Measurements from ENCODE around the gene ZDHHC17. TPM values are rescaled to one million over a fixed set of nuclear protein-coding genes. Genes with fewer than 3 reads are reported as not detected.

ZDHHC17 gene
- total RNA-seq, 1 donor from 2014 or later = 70.8 TPM

GRCh38 chr12:76781321-76781720, 17.4 kb downstream of the ZDHHC17 start:
- Mint-ChIP-seq H3K4me3 (no peak overlapping the region), H3K4me1 (peaks cover 62% of the 10 kb centered on the region), H3K27ac (no peak overlapping the region), H3K27me3 (no peaks in the 10 kb centered on the region), H3K36me3 (ENCODE audit: low read depth) (peaks cover 32% of the 10 kb centered on the region), H3K9me3 (peaks cover 8% of the 10 kb centered on the region)
- no peak for DNase-seq
- no peak for ATAC-seq (ENCODE audit: low read depth)
- TF ChIP-seq CTCF (IDR thresholded peaks at IDR 0.05) = no peak
- ChIA-PET POLR2A (no interaction called here), CTCF (interaction anchor here (0.6 to 1.0 kb wide), 2 partner anchors 9 to 748 kb away, joined by 3 to 4 read pairs; no protein-coding TSS in a partner anchor)
- intact Hi-C loops (cut with micrococcal nuclease) = no loop called here

- DNase-seq (no peak), ATAC-seq (ENCODE audit: low read depth) (no peak)
- POLR2A ChIA-PET = no interaction called here
- peaks cover 60% of the 10 kb centered on the region for H3K4me1 Mint-ChIP-seq
- intact Hi-C loops (cut with micrococcal nuclease) = no loop called here
- H3K4me3 Mint-ChIP-seq = no peak overlapping the region
- H3K9me3 Mint-ChIP-seq = peaks cover 9% of the 10 kb centered on the region
- no peak overlapping the region for H3K27ac Mint-ChIP-seq
- peaks cover 35% of the 10 kb centered on the region for H3K36me3 Mint-ChIP-seq (ENCODE audit: low read depth)
- CTCF ChIA-PET = no interaction called here
- no peaks in the 10 kb centered on the region for H3K27me3 Mint-ChIP-seq
- TF ChIP-seq CTCF (IDR thresholded peaks at IDR 0.05) = no peak
Observed at GRCh38 chr12:76782526-76782925, 18.6 kb downstream of the ZDHHC17 start.

GRCh38 chr12:76784600-76785051, 20.7 kb downstream of the ZDHHC17 start:
- no peak for TF ChIP-seq CTCF (IDR thresholded peaks at IDR 0.05)
- DNase-seq (no peak), ATAC-seq (ENCODE audit: low read depth) (no peak)
- Mint-ChIP-seq H3K4me3 (no peak overlapping the region), H3K27me3 (no peaks in the 10 kb centered on the region), H3K4me1 (peaks cover 48% of the 10 kb centered on the region), H3K27ac (no peak overlapping the region), H3K36me3 (ENCODE audit: low read depth) (peaks cover 37% of the 10 kb centered on the region), H3K9me3 (peaks cover 10% of the 10 kb centered on the region)
- ChIA-PET CTCF (interaction anchor here (1.2 to 2.9 kb wide), 2 partner anchors 16 to 163 kb away, joined by 3 to 9 read pairs; no protein-coding TSS in a partner anchor), POLR2A (no interaction called here)
- intact Hi-C loops (cut with micrococcal nuclease) = no loop called here

- Mint-ChIP-seq H3K27ac (no peak overlapping the region), H3K27me3 (no peaks in the 10 kb centered on the region), H3K4me1 (peaks cover 47% of the 10 kb centered on the region), H3K4me3 (no peak overlapping the region), H3K36me3 (ENCODE audit: low read depth) (peaks cover 35% of the 10 kb centered on the region), H3K9me3 (peaks cover 10% of the 10 kb centered on the region)
- ChIA-PET POLR2A (no interaction called here), CTCF (interaction anchor here (1.2 to 2.9 kb wide), 2 partner anchors 17 to 164 kb away, joined by 3 to 9 read pairs; no protein-coding TSS in a partner anchor)
- ATAC-seq (ENCODE audit: low read depth) = no peak
- no peak for DNase-seq
- intact Hi-C loops (cut with micrococcal nuclease) = no loop called here
- TF ChIP-seq CTCF (IDR thresholded peaks at IDR 0.05) = no peak
Observed at GRCh38 chr12:76785407-76785806, 21.5 kb downstream of the ZDHHC17 start.

GRCh38 chr12:76786986-76787385, 23.1 kb downstream of the ZDHHC17 start:
- TF ChIP-seq CTCF (IDR thresholded peaks at IDR 0.05) = no peak
- peaks cover 10% of the 10 kb centered on the region for H3K9me3 Mint-ChIP-seq
- H3K4me1 Mint-ChIP-seq = peaks cover 46% of the 10 kb centered on the region
- ATAC-seq (ENCODE audit: low read depth) = no peak
- H3K36me3 Mint-ChIP-seq (ENCODE audit: low read depth) = peaks cover 29% of the 10 kb centered on the region
- intact Hi-C loops (cut with micrococcal nuclease) = no loop called here
- CTCF ChIA-PET = interaction anchor here (1.0 kb wide), 1 partner anchor 166 kb away, joined by 6 read pairs; no protein-coding TSS in a partner anchor
- no peak overlapping the region for H3K4me3 Mint-ChIP-seq
- no peaks in the 10 kb centered on the region for H3K27me3 Mint-ChIP-seq
- H3K27ac Mint-ChIP-seq = no peak overlapping the region
- POLR2A ChIA-PET = no interaction called here
- DNase-seq = no peak

All from activated B cell treated with CpG ODN at 0.5 μM for 24 hours (primary cell).